ENCODE measurements around the gene PACSIN2. TPM values are rescaled to one million over a fixed set of nuclear protein-coding genes. Genes with fewer than 3 reads are reported as not detected.

PACSIN2 gene
- polyA plus RNA-seq, 2 of the 4 experiments (the other 2 are of a cell fraction): 60.3 to 94.0 TPM

- FAIRE-seq (no peak), DNase-seq (ENCODE audit: low read depth in 1 of 2, low spot score in 1 of 2) (no peak), ATAC-seq (no peak)
- ChIA-PET POLR2A (no interaction called here), CTCF (interaction anchor here (0.6 to 2.6 kb wide), 2 partner anchors 16 to 37 kb away, joined by 3 to 11 read pairs; no protein-coding TSS in a partner anchor)
- Histone ChIP-seq H3K4me3 (no peak overlapping the region), H3K4me1 (no peaks in the 10 kb centered on the region), H3K27ac (no peak overlapping the region), H3K9me3 (no peaks in the 10 kb centered on the region), H3K4me2 (no peak overlapping the region)
- WGBS (ENCODE audit: missing lambda C conversion rate): 93% methylated on average over 8 of the region's 8 CpGs
- TF ChIP-seq HMGXB4 (CRISPR knock-in tag; IDR thresholded peaks at IDR 0.05; ENCODE audit: borderline replicate concordance): no peak
- TF ChIP-seq RAD21 (conservative IDR thresholded peaks at IDR 0.05 in 1 of 2, IDR thresholded peaks at IDR 0.05 in 1 of 2): no peak
- no peak for TF ChIP-seq FOXS1 (CRISPR knock-in tag; IDR thresholded peaks at IDR 0.05)
- TF ChIP-seq TP53 (CRISPR knock-in tag; IDR thresholded peaks at IDR 0.05): no peak
- no peak for TF ChIP-seq JUNB (IDR thresholded peaks at IDR 0.05)
- TF ChIP-seq ELK1 (IDR thresholded peaks at IDR 0.05; ENCODE audit: low read depth, low read length): no peak
- no peak for TF ChIP-seq PHF8 (IDR thresholded peaks at IDR 0.05; ENCODE audit: borderline replicate concordance, low read depth)
- no peak for TF ChIP-seq EP300 (IDR thresholded peaks at IDR 0.05)
- no peak for TF ChIP-seq POLR2A (IDR thresholded peaks at IDR 0.05; ENCODE audit: low read length)
- TF ChIP-seq RFX5 (IDR thresholded peaks at IDR 0.05): no peak
- no peak for TF ChIP-seq USF2 (IDR thresholded peaks at IDR 0.05)
- TF ChIP-seq ATOH8 (CRISPR knock-in tag; IDR thresholded peaks at IDR 0.05; ENCODE audit: low read depth): no peak
- TF ChIP-seq GATA3 (IDR thresholded peaks at IDR 0.05; ENCODE audit: borderline replicate concordance): no peak
- TF ChIP-seq CBX8 (IDR thresholded peaks at IDR 0.05): no peak
- TF ChIP-seq RARB (CRISPR knock-in tag; IDR thresholded peaks at IDR 0.05): no peak
- TF ChIP-seq HOXB13 (CRISPR knock-in tag; IDR thresholded peaks at IDR 0.05; ENCODE audit: low read depth): no peak
- no peak for TF ChIP-seq HEYL (CRISPR knock-in tag; IDR thresholded peaks at IDR 0.05)
- no peak for TF ChIP-seq MAFK (IDR thresholded peaks at IDR 0.05; ENCODE audit: partially characterized antibody)
- TF ChIP-seq SREBF2 (IDR thresholded peaks at IDR 0.05): no peak
Observed at GRCh38 chr22:42883121-42883520, 131.8 kb downstream of the PACSIN2 start.

GRCh38 chr22:42881982-42882656, 132.8 kb downstream of the PACSIN2 start:
- H3K4me2 ChIP-seq: no peak overlapping the region
- H3K4me3 ChIP-seq: no peak overlapping the region
- FAIRE-seq (no peak), ATAC-seq (no peak), DNase-seq (ENCODE audit: low read depth in 1 of 2, low spot score in 1 of 2) (no peak)
- H3K4me1 ChIP-seq: no peaks in the 10 kb centered on the region
- POLR2A ChIA-PET: no interaction called here
- no peak overlapping the region for H3K27ac ChIP-seq
- WGBS (ENCODE audit: missing lambda C conversion rate): 70% methylated on average over 5 of the region's 10 CpGs
- H3K9me3 ChIP-seq: no peaks in the 10 kb centered on the region
- TF ChIP-seq HDAC2 (IDR thresholded peaks at IDR 0.05) (no peak), PBX3 (IDR thresholded peaks at IDR 0.05) (no peak), CBX8 (IDR thresholded peaks at IDR 0.05) (no peak), GATA3 (IDR thresholded peaks at IDR 0.05; ENCODE audit: borderline replicate concordance) (no peak), EP300 (IDR thresholded peaks at IDR 0.05) (no peak), RARB (CRISPR knock-in tag; IDR thresholded peaks at IDR 0.05) (no peak), NR3C1 (IDR thresholded peaks at IDR 0.05) (no peak), SMC3 (IDR thresholded peaks at IDR 0.05) (no peak)
- CTCF ChIA-PET: interaction anchor here (0.6 to 2.6 kb wide), 5 partner anchors 13 to 208 kb away, joined by 3 to 11 read pairs (median 3); no protein-coding TSS in a partner anchor

Data from A549 (cell line).